GM19463 (cell line): ENCODE data around the gene HSPG2.
"Not testable (repeated sequence)": the region's sequence is repeated elsewhere in the genome, so short reads cannot be mapped to it uniquely, and the experiment has no call there.

Source experiments
- ATAC-seq: cut with Tn5 transposase; IDR thresholded peaks from one replicate; pipeline ENCODE4 v1.9.1; 2021; ENCODE audit warnings: mild to moderate bottlenecking, moderate library complexity; ENCODE audit not compliant: unreplicated experiment

Gene HSPG2

DNA sequence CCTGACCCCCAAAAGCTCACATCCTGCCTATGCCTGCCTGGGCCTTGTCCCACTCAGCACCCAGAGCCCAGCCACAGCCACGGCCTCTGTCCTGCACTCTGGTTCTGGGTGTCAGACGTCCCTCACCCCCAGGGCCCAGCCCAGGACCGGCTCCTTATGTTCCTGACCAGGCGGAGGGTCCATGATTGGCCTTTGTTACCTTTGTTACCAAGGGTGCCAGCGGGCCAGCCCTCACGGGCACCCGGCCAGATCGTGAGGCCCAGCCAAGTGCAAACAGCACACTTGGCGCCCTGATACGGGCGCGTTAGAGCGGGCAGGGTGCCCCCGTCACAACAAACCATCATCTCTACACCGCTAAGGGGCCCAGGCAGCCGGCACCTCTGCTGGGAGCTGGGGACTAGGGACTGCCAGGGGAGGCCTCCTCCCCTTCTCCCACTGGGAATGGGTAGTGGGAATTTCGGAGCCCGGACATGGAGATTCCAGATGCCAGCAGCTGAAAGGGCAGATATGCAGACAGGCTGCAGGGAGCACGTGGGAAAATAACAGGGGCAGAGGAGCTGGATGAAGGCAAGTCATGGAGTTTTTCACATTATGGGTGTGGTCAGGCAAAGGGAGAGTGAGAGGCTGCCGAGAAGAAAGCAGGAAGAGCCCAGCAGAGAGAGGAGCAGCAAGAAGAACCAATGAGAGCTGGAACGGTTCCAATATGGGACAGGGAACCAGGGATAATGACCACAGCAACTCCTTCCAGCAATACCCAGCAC is 22.1 kb downstream of the HSPG2 start:
- no peak for ATAC-seq

DNA sequence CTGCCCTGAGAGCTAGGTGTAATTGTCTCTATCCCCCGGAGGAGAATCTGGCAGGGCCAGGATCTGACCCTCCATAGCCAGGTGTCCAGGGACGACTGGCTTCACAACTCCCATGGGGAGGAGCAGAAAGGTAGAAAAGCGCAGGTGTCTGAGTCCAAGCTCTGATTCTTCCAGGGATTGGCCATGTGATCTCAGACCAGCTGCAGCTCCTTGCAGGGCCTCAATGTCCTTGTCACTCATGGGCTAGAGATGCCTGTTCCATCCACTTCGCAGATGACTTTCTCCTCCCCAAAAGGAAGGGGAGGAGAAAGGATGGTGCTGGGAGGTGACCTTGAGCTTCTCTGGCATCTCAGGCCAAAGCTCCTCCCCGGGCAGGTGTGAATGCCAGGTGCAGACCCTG is 22.7 kb downstream of the HSPG2 start:
- ATAC-seq, result no peak

DNA sequence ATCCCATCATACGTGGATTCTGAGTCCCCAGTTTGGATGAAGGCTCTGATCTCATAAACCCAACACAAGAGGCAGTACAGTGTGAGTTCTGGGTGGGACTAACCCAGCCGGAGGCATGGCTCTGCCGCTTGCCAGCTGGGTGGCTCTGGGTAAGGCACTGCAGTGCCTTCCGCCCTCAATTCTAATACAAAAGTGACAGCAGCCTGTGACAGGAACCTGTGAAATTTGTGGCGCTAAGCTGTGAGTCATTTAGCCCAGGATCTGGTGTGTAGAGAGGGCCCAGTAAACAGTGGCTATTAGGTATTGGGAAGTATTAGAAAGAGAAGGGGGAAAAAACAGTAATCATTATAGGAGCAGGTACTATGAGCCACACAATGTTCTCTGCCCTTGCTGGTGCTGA is 23.3 kb downstream of the HSPG2 start:
- no peak for ATAC-seq

DNA sequence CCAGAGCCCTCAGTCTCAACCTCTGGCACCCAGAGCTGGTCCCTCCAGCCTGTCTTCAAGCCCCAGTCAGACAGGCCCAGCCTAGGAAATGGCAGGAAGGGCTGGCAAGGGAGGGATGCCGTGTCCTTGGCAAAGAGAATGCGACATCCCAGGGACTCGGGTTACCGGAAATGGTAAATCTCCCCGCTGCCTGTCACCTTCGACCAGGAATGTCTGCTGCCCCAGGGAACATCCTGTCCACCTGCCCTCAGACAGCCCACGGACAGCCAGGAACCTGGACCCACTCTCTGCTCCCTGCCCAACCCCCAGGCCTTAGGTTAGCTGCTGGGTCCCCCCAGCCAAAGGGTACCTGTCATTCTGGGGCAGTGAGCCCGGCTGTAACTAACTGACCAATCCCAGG is 23.9 kb downstream of the HSPG2 start:
- ATAC-seq, result no peak

DNA sequence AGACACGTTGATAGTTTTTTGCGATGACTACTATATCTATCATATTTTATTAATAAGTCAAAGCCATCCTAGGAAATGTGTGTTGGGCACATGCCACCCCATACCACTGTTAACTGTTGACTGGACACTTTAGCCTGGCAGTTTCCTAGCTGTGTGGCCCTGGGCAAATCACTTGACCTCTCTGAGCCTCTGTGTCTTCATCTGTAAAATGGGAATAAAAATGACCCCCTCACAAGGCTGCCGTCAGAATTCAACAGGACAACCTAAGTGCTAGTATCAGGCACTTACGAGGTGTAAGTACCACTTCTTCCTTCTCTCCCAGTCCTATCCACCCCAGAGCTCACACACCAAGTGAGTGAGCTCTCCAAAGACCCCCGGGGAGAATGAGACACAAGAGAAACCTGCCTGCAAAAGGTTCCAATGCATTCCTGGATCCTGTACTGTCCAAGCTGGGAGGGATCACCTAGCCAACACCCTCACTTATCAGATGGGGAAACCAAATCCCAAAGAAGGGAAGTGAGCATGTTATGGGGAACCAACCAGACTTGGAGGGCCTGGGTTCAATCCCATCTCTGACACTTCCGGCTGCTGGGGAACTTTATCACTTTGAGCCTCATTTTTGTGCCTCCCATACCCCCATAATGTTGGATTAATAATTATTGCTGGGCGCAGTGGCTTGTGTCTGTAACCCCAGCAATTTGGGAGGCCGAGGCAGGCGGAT is 24.9 kb downstream of the HSPG2 start:
- ATAC-seq, result no peak

DNA sequence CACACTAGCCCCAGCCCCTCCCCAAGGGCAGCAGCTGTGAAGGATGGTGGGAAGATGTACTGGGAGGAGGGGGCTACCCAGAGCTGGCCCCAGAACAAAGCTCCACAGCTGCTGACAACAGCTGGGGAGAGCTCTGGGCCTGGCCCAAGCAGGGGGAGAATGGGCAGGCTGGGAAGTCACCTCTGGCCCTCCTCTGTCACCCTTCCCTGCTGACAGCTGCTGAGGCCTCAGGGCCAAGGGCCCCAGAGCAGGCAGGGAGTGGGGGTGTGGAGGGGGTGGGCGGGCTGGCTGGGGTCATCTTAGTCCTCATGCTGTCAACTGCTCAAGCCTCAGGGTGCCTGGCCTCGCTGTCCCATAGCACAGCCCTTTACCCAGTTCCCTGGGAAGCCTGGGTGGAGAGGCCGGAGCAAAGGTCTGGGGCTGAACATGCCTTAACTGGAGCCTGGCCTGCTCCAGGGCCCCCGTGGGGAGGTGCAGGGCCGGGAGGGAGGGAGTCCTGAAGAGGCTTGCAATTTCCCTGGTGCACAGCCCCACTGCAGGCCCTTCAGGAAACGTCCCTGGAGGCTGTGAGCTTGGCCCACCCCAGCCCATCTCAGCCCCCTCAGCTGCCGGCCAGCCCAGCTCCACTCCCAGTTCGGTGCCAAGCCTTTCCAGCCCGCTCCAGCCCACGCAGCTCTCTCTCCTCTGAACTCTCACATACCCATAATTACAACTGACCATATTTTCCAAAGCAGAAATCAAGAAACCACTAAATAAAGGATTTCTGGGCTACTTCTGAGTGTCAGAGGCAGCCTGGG is 25.7 kb downstream of the HSPG2 start:
- no peak for ATAC-seq

DNA sequence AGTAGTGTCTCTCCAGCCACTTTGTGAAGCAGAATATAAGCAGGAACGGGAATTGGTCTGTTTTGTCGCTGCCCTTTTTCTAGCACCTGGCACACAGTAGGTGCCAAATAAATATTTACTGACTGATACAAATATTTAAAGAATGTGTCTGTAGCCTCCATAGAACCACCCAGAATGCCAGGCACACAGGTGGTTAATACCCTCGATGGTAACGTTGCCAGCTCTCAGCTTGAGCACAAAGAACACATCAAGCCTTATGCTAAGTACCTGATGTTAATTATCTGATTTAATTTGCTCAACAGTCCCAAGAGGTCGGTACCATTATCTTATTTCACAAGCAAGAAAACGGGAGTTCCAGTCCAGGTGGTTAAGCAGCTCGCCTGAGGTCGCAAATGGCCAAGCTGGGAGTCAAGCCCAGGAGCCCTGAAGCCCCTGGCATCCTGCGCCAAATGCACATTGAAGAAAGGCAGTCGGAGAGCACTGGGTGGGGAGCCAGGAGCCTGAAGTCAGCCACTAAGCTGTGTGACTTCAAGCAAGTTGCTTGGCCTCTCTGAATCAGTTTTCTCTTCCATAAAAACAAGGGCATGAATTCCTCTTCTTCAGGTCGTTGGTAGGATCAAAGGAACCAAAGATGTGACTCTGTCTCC is 26.4 kb downstream of the HSPG2 start:
- no peak for ATAC-seq

DNA sequence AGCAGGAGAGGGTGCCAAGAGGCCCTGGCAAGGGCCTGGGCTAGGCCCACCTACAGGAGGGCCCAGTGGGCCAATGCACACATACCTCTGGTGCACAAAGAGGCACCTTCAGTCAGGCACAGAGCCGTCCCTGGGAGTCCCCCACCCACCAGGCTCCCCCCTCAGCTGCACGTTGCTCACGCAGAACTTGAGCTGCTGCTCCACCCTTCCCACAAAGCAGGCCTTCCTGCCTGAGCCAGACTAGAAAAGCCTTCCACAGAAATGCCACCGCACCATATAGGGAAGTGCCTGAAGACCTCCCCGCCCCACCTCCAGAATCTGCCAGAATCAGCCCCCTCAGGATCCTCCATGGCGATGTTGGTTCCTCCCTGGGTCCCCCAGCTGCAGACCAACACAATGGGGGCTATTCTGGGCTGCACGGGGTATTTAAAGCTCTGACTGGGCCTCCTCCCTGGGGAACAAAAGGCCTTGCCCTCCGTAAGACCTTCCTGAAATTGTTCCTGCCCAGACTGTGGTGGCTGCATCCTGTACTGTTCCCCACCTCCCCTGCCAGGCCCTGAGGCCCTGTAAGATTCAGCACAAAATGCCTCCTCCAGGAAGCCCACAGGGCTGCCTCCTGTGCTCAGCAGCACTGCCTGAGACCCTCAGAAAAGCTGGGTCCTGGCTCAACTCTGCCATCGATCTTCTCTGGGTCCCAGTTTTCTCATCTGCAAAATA is 27.2 kb downstream of the HSPG2 start:
- no peak for ATAC-seq

DNA sequence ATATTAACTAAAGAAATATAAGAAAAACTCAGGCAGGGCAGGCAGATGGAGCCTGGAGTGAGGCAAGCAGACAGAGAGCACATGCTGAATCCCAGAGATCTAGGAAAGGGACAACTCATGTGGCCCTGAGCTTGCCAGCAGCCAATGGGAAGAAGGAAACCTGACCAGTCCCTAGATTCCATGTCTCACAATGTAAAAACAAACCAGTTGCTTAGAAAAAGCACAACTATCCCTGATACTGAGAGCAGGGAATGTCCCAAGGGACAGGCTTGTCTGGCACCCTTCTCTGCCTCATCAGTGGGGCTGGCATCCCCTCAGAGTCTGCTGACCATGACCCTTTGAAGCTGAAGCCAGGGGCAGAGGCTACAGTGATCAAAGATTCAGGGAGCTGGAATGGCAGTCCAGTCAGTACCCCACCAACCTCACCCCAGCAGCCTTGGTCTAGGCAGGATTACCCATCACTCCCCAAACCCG is 27.8 kb downstream of the HSPG2 start:
- no peak for ATAC-seq

DNA sequence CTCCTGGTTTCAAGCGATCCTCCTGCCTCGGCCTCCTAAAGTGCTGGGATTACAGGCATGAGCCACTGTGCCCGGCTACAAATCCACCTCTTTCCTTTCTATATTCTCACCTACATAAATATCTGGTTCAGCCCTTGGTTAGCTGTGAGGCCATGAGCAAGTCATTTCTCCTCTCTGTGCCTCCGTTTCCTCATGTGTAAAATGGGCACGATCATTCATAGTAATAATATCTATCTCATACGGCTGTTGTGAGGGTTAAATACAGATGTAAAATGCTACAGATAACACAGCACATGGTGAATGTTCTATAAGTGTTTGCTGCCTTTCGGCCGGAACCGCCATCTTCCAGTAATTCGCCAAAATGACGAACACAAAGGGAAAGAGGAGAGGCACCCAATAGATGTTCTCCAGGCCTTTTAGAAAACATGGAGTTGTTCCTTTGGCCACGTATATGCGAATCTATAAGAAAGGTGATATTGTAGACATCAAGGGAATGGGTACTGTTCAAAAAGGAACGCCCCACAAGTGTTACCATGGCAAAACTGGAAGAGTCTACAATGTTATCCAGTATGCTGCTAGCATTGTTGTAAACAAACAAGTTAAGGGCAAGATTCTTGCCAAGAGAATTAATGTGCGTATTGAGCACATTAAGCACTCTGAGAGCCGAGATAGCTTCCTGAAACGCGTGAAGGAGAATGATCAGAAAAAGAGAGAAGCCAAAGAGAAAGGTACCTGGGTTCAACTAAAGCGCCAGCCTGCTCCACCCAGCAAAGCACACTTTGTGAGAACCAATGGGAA is 29.2 kb downstream of the HSPG2 start:
- not testable (repeated sequence) for ATAC-seq

DNA sequence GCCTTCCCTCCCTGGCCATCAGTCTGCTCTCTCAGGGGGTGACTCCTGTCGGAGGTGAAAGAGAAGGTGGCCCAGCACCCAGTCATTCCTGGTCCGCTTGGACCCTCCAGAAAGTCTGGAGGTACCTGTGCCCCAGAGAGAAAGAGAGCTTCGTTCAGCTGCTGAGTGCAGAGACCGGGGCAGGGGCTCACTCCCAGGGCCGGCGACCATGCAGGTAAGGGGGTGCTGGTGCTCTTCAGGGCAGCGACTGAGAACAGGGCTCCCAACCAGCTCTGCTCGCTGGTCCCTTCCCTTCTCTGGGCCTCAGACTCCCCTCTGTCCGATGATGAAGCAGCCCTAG is 30.1 kb downstream of the HSPG2 start:
- ATAC-seq, result no peak

DNA sequence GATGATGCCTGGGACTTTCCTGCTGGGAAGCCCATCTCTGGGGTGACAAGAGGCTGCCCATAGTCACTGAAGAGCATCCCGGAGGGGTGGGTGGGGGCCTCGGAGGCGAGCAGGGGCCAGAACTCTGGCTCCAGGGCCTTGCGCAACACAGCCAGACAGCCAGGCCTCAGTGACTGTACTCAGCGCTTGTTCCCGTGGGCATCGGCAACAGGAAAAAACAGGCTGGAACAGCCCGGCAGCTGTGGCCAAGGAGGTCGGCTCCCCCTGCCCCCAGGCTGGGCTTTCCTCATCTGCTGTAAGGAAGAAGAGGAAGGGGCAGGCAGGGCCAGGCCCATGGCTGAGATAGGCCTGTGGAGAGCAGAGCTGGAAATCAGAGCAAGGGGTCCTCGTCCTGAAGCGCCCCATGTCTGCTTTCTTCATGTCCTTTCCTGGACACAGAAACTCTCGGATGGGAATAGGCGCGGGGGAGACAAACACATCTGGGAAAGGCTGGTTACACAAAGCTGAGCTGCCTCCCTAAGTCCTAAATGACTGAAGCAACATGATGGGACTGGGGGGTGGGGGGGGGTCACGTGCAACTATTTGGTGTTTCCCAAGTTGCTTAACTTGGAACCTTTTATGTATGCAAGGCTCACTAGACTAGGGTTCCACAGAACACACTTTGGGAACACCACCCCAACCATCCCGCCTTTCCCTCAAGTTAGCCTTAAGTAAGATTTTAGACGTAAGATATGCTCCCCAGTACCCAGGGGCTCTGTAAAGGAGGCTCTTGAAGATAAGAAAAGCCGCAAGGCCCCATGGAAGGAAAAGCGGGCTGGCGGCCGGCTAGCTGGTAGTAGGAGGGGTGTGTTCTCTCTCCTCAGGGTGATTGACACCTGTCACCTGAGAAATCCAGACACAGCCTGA is 30.7 kb downstream of the HSPG2 start:
- ATAC-seq, result no peak

DNA sequence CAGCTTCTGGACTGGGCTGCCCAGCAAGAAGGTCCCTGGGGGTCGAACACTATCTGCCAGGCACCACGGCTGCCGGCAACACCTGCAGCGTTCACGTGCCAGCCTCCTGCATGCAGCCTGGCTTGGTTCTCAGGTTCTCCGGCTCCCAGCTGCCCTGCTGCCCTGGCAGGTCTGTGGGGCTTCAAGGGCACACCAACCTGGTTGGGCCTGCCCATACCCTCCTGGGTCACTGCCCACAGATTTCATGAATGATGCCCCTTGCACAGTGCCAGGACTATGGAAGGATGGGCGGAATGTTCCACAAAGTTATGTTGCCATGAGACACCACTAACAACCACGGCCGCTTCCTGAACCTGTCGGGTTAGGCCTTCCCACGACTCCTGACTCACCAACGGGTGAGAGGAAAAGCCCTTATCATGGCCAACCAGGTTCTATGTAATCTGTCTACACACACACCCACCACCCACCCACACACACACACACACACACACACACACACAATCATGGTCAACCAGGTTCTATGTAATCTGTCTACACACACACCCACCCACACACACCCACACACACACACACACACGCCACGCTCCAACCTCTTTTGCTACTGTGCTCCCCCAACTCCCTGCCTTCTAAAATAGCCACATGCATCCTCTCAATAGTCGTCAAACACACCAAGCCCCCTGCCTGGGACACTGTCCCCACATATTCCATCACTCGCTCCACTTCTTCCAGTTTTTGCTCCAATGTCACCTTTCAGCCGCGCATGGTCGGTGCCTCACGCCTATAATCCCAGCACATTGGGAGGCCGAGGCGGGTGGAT is 32.2 kb downstream of the HSPG2 start:
- no peak for ATAC-seq

DNA sequence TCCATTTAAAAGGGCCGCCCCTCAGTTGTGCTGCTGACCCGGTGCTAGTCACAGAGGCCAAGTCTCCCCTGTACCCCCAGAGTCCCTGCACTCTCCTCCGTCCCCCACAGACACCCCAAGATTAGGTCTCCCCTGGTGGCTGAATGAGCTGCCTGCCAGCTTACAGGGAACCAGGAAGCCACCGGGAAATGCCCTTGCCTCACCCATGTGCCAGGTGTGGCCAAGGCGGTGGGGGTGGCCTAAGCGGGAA is 32.7 kb downstream of the HSPG2 start:
- no peak for ATAC-seq

DNA sequence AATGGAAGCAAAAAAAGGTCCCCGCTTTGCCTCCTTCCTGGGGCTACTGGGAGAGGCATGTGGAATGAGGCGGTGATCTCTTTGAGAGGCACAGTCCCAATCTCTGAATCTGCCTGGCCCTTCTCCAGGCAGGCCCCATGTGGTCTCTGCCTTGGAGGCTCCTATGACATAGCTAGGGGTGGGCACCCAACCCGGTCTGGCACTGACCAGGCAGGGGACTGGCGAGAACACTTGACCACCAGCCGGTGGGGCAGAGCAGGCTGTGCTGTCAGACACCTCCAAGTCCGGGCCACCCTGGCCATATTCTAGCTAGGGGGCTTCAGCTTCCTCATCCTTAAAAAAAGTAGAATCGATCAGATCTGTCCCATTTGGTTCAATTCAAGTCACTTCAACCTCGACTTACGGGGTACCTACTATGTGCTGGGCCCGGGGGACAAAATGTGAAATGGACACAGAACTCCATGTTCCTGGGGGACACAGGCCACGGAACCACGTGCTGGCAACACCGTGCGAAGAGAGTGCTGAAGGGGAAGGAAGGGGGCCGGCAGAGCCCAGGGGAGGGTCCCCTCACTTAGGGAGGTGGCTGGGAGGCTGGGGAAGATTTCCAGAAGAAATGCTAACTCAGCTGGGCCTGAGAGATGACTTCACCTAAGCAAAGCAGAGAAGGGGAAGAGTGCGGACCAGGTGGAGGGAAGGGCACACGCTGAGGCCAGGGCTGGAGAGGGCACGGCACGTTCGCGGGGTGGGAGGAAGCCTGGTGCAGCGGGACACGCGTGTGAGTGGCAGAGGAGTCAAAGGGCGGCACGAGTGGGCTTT is 33.3 kb downstream of the HSPG2 start:
- no peak for ATAC-seq

DNA sequence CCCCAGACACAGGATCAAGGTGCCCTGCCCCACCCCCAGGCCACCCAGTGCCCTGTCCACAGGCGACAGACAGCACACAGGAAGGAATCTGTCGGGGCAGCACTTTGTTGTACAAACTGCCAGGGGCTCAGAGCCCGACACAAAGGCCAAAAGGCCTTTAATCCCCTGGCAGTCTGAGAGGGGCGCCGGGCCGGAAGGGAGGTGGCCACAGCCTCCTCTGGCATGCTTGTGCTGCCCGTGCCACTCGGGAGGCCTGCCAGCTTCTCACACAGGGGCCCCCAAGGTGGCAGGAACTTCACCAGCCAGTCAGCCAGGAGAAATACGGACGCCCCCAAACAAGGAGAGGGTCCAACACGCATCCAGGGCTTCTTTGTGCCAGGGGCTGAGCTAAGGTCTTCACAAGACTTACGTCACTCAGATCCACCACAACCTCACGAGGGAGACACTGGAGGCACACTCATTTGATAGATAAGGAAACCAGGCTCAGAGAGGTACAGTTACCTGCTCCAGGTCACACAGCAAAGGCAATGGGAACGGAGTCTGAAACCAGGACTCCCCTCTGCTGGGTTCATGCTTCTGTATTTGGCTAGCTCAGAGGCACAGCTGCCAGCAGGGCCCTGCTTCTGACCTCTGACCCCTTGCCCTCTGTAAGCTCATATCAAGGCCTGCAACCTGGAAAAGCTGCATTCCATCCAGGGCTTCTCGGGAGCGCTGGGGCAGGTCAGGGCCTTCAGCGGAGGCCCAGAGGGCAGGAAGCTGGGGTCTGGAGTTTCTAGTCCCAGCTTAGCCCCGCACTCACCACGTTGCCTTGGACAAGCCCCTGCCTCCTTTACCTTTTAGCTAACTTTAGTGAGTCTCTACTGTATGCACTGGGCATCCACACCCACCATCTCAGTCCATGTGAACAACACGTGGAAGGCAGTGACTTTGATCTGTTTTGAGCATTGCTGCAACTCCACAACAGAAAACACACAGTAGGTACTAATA is 34.8 kb downstream of the HSPG2 start:
- no peak for ATAC-seq
